Measurements from ENCODE around the gene PLD1.

- TF ChIP-seq CTCF (conservative IDR thresholded peaks at IDR 0.05; ENCODE audit: low read length) (no peak), EZH2phosphoT487 (IDR thresholded peaks at IDR 0.05; ENCODE audit: borderline replicate concordance) (no peak)
Measured at GRCh38 chr3:171841620-171842000, 31.3 kb upstream of the PLD1 start.
